ENCODE measurements around the gene SMIM10. TPM values are rescaled to one million over a fixed set of nuclear protein-coding genes. Genes with fewer than 3 reads are reported as not detected.
A peak's percentile ranks its signal among the peaks of the same experiment; 100 is the strongest.

The SMIM10 gene
- total RNA-seq, 1 experiment from 2014 or later: 2.4 TPM

- peaks cover 49% of the 10 kb centered on the region for H3K27me3 Mint-ChIP-seq (ENCODE audit: unreplicated experiment)
- no peak overlapping the region for H3K27ac Mint-ChIP-seq (ENCODE audit: unreplicated experiment)
- DNase-seq: no peak
- TF ChIP-seq CTCF (IDR thresholded peaks at IDR 0.05; ENCODE audit: unreplicated experiment): no peak
- BruUV-seq (replicated peaks): no TSS peak
- H3K4me1 Mint-ChIP-seq (ENCODE audit: low read depth, unreplicated experiment): no peaks in the 10 kb centered on the region
- intact Hi-C loops (cut with micrococcal nuclease; ENCODE audit: unreplicated experiment): no loop called here
- no peaks in the 10 kb centered on the region for H3K9me3 Mint-ChIP-seq (ENCODE audit: low read depth, unreplicated experiment)
- CTCF ChIA-PET: no interaction called here
- H3K4me3 Mint-ChIP-seq (ENCODE audit: low read depth, unreplicated experiment): no peak overlapping the region
- H3K36me3 Mint-ChIP-seq (ENCODE audit: insufficient read depth, unreplicated experiment): no peaks in the 10 kb centered on the region
These were observed 15.3 kb upstream of the SMIM10 start for GRCh38 chrX:134975516-134975915.

GRCh38 chrX:134981910-134982309 is 8.9 kb upstream of the SMIM10 start:
- TF ChIP-seq CTCF (IDR thresholded peaks at IDR 0.05; ENCODE audit: unreplicated experiment): no peak
- CTCF ChIA-PET: no interaction called here
- Mint-ChIP-seq H3K27me3 (ENCODE audit: unreplicated experiment) (peaks cover 15% of the 10 kb centered on the region), H3K4me3 (ENCODE audit: low read depth, unreplicated experiment) (no peak overlapping the region), H3K9me3 (ENCODE audit: low read depth, unreplicated experiment) (no peaks in the 10 kb centered on the region), H3K4me1 (ENCODE audit: low read depth, unreplicated experiment) (no peaks in the 10 kb centered on the region), H3K36me3 (ENCODE audit: insufficient read depth, unreplicated experiment) (no peaks in the 10 kb centered on the region), H3K27ac (ENCODE audit: unreplicated experiment) (no peak overlapping the region)
- no TSS peak for BruUV-seq (replicated peaks)
- no peak for DNase-seq
- intact Hi-C loops (cut with micrococcal nuclease; ENCODE audit: unreplicated experiment): no loop called here

- CTCF ChIA-PET: no interaction called here
- TF ChIP-seq CTCF (IDR thresholded peaks at IDR 0.05; ENCODE audit: unreplicated experiment): no peak
- DNase-seq: no peak
- H3K4me3 Mint-ChIP-seq (ENCODE audit: low read depth, unreplicated experiment): no peak overlapping the region
- no peaks in the 10 kb centered on the region for H3K4me1 Mint-ChIP-seq (ENCODE audit: low read depth, unreplicated experiment)
- no TSS peak for BruUV-seq (replicated peaks)
- intact Hi-C loops (cut with micrococcal nuclease; ENCODE audit: unreplicated experiment): no loop called here
- no peak overlapping the region for H3K27ac Mint-ChIP-seq (ENCODE audit: unreplicated experiment)
- H3K9me3 Mint-ChIP-seq (ENCODE audit: low read depth, unreplicated experiment): no peaks in the 10 kb centered on the region
- H3K27me3 Mint-ChIP-seq (ENCODE audit: unreplicated experiment): peaks cover 15% of the 10 kb centered on the region
- H3K36me3 Mint-ChIP-seq (ENCODE audit: insufficient read depth, unreplicated experiment): no peaks in the 10 kb centered on the region
These were observed 8.0 kb upstream of the SMIM10 start for GRCh38 chrX:134982748-134983147.

- H3K27ac Mint-ChIP-seq (ENCODE audit: unreplicated experiment): no peak overlapping the region
- H3K4me1 Mint-ChIP-seq (ENCODE audit: low read depth, unreplicated experiment): peaks cover 8% of the 10 kb centered on the region
- H3K9me3 Mint-ChIP-seq (ENCODE audit: low read depth, unreplicated experiment): no peaks in the 10 kb centered on the region
- no peak overlapping the region for H3K4me3 Mint-ChIP-seq (ENCODE audit: low read depth, unreplicated experiment)
- no peak for TF ChIP-seq CTCF (IDR thresholded peaks at IDR 0.05; ENCODE audit: unreplicated experiment)
- H3K27me3 Mint-ChIP-seq (ENCODE audit: unreplicated experiment): no peaks in the 10 kb centered on the region
- CTCF ChIA-PET: no interaction called here
- no TSS peak for BruUV-seq (replicated peaks)
- H3K36me3 Mint-ChIP-seq (ENCODE audit: insufficient read depth, unreplicated experiment): no peaks in the 10 kb centered on the region
- no peak for DNase-seq
- intact Hi-C loops (cut with micrococcal nuclease; ENCODE audit: unreplicated experiment): no loop called here
These were observed 5.3 kb upstream of the SMIM10 start for GRCh38 chrX:134985479-134985878.

GRCh38 chrX:134990475-134990800 is 353 bp upstream of the SMIM10 start:
- no peak overlapping the region for H3K27ac Mint-ChIP-seq (ENCODE audit: unreplicated experiment)

More at GRCh38 chrX:134990475-134990800, 353 bp upstream of the SMIM10 start:
- no peak for DNase-seq
- Mint-ChIP-seq H3K4me3 (ENCODE audit: low read depth, unreplicated experiment) (peak overlapping the region; percentile 76), H3K9me3 (ENCODE audit: low read depth, unreplicated experiment) (no peaks in the 10 kb centered on the region), H3K27me3 (ENCODE audit: unreplicated experiment) (no peaks in the 10 kb centered on the region), H3K4me1 (ENCODE audit: low read depth, unreplicated experiment) (peaks cover 23% of the 10 kb centered on the region), H3K36me3 (ENCODE audit: insufficient read depth, unreplicated experiment) (peaks cover 8% of the 10 kb centered on the region)
- BruUV-seq (replicated peaks): no TSS peak
- TF ChIP-seq CTCF (IDR thresholded peaks at IDR 0.05; ENCODE audit: unreplicated experiment): no peak
- intact Hi-C loops (cut with micrococcal nuclease; ENCODE audit: unreplicated experiment): loop anchor here (10.0 kb wide), 1 partner anchor 506 kb away; no protein-coding TSS in a partner anchor
- CTCF ChIA-PET: no interaction called here

All from Calu3 (cell line).